ENCODE data around the gene STARD3. TPM values are rescaled to one million over a fixed set of nuclear protein-coding genes. Genes with fewer than 3 reads are reported as not detected.

Gene STARD3
- total and polyA plus RNA-seq, 2 donors (not counting 3 experiments of a cell fraction or from before 2014, with no cell fraction given), result 51.0 to 75.7 TPM

GRCh38 chr17:39664581-39665561 is 27.9 kb downstream of the STARD3 start, which contains the start of gene TCAP:
Gene TCAP (plus strand): TSS chr17:39665349. CDS start chr17:39665360, 11 bp downstream.
- BruUV-seq (replicated peaks), result no TSS peak
- CTCF ChIA-PET, result interaction anchor here (0.8 to 13.1 kb wide), 7 partner anchors 12 to 45 kb away, joined by 3 to 291 read pairs (median 3); no protein-coding TSS in a partner anchor
- peaks cover 6 to 10% of the 10 kb centered on the region in 2 experiments for H3K27me3 ChIP-seq (ENCODE audit: control insufficient read depth in 2 of 2, insufficient read depth in 2 of 2, low read length in 2 of 2)
- H3K4me2 ChIP-seq (ENCODE audit: insufficient read depth, low read length), result no peak within 1 kb of the TSS
- no peaks in the 10 kb centered on the region for H3K79me2 ChIP-seq (ENCODE audit: control insufficient read depth, insufficient read depth, low read length)
- no peak for TF ChIP-seq FOS (IDR thresholded peaks at IDR 0.05; ENCODE audit: borderline replicate concordance, insufficient read depth, low read length)
- no peak for TF ChIP-seq EZH2 (IDR thresholded peaks at IDR 0.05; ENCODE audit: borderline replicate concordance, low read depth, low read length, severe bottlenecking)
- no peak for TF ChIP-seq MYC (IDR thresholded peaks at IDR 0.05; ENCODE audit: low read depth, low read length)
- TF ChIP-seq POLR2AphosphoS5 (IDR thresholded peaks at IDR 0.05; ENCODE audit: insufficient read depth, low read depth, low read length), result no peak
- no peak for TF ChIP-seq CTCF (IDR thresholded peaks at IDR 0.05; ENCODE audit: extremely low read depth in 1 of 2, insufficient read depth in 1 of 2, low read depth in 1 of 2, low read length in 2 of 2)
- no peak for TF ChIP-seq GATA2 (IDR thresholded peaks at IDR 0.05; ENCODE audit: insufficient read depth, insufficient read length, low read depth, low read length)
- TF ChIP-seq JUN (IDR thresholded peaks at IDR 0.05; ENCODE audit: borderline replicate concordance, insufficient read depth, insufficient read length, low read depth), result no peak
- TF ChIP-seq POLR2A (IDR thresholded peaks at IDR 0.05; ENCODE audit: low read depth, low read length), result no peak
- no peak for TF ChIP-seq MAX (IDR thresholded peaks at IDR 0.05; ENCODE audit: insufficient read depth, insufficient read length)
- no peak within 1 kb of the TSS for H3K4me3 ChIP-seq (replicated peaks in 1 of 3; ENCODE audit: insufficient read depth in 1 of 3, low read depth in 1 of 3, low read length in 3 of 3)
- no peak for FAIRE-seq
- peaks cover 6% of the 10 kb centered on the region for H3K4me1 ChIP-seq (ENCODE audit: control insufficient read depth, extremely low read depth, insufficient read depth, low read length)
- no peak within 1 kb of the TSS for H3K27ac ChIP-seq (ENCODE audit: insufficient read depth, low read depth, low read length)
- no peaks in the 10 kb centered on the region for H3K9me1 ChIP-seq (replicated peaks; ENCODE audit: control insufficient read depth, extremely low read depth, insufficient read depth, low read length)
- dilution Hi-C loops (cut with MboI; ENCODE audit: extremely low pct_ligation_motif_present, low sequenced_read_pairs) (no loop called here), intact Hi-C loops (cut with micrococcal nuclease) (no loop called here)
- H3K36me3 ChIP-seq (ENCODE audit: control insufficient read depth in 2 of 2, extremely low read depth in 1 of 2, insufficient read depth in 2 of 2, low read length in 2 of 2), result peaks cover 0 to 2% of the 10 kb centered on the region in 2 experiments
- H3K9me3 ChIP-seq (replicated peaks; ENCODE audit: control insufficient read depth, insufficient read depth, low read length), result no peaks in the 10 kb centered on the region
- no peak within 1 kb of the TSS for H2AFZ ChIP-seq (ENCODE audit: low read depth, low read length)
- no peak for DNase-seq (ENCODE audit: low read depth, low spot score)
- no peak within 1 kb of the TSS for H3K9ac ChIP-seq (replicated peaks; ENCODE audit: extremely low read depth, insufficient read depth, low read length)
- H4K20me1 ChIP-seq (replicated peaks; ENCODE audit: control insufficient read depth, extremely low read depth, insufficient read depth, low read length), result no peaks in the 10 kb centered on the region
- POLR2A ChIA-PET, result no interaction called here

All from endothelial cell of umbilical vein (primary cell).